ENCODE data around the gene OR10AG1.

OR10AG1 gene, protein sequence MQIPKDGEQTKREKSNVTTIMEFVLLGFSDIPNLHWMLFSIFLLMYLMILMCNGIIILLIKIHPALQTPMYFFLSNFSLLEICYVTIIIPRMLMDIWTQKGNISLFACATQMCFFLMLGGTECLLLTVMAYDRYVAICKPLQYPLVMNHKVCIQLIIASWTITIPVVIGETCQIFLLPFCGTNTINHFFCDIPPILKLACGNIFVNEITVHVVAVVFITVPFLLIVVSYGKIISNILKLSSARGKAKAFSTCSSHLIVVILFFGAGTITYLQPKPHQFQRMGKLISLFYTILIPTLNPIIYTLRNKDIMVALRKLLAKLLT

DNA sequence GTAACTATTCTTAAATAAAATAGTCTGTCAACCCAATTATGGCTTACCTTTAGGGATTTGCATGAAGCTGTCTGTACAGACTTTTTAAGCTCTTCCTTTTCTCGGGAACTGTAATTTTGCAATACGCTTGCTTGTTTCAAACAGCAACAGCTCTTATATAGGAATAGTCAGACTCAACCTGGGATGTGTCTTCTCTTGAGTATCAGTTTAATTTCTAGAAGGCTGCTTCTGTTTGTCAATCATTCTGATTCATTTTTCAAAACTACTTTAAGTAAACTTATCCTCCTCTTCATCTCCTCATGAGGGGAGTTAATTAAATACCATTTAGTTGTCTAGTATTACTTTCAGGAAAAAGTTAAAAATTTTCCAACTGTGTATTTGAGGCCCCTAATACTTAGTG, at the start of gene OR10AG1:
TSS of gene OR10AG1 (minus strand) at position 101 of the 400 bp plus-strand sequence. CDS start at position 63, 38 bp downstream.
- no peak for DNase-seq

DNA sequence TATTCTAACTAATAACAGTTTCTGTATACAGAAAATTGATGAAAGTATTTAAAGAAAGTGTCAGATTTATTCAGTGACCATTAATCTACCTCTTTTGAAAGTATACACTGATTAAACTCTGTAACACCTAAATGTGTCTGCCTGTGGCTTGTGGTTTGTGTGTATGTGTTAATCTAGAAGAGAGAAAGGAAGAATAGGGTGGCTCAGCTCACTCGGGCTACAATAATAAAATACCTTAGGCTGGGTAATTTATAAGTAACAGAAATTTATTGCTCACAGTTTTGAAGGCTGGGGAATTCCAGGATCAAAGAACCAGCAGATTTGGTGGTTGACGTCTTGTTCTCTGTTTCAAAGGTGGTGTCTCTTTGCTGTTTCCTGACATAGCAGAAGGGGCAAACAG, 44.1 kb upstream of the OR10AG1 start:
- no peak for DNase-seq

DNA sequence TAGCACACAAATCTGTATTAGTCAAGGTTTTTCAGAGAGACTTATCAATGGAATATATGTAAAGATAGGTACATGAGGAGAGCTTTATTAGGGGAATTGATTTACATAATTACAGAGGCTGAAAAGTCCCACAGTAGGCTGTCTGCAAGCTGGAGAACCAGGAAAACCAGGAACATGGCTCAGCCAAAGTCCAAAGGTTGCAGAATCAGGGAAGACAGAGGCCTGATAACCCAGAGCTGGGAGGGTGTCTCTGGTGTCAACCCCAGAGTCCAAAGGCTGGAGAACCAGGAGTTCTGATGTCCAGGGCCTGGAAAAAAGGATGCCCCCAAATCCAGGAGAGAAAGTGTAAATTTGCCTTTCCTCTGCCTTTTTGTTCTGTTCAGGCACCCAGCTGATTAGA, 41.0 kb upstream of the OR10AG1 start:
- no peak for DNase-seq

DNA sequence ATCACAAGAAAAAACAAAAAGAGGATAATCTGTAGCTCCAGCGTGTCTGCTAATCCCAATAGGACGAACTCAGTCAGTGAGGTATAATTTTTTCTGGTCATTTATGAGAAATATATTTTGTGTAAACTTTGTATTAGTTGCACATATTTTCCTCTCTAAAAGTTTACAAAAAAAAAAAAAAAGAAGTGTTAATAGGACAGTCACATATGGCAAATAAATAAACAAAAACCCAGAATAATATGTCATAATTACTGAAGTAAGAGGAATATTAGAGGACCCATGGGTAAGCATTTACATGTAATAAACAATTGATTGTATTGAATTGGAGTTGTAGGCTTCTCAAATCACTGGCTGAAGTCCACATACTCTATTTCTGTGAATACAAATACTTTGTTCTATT, 24.8 kb upstream of the OR10AG1 start, which contains the start of gene OR5F1:
TSS of gene OR5F1 (minus strand) at position 101 of the 400 bp plus-strand sequence. CDS start at position 101, 0 bp downstream.
- no peak for DNase-seq

DNA sequence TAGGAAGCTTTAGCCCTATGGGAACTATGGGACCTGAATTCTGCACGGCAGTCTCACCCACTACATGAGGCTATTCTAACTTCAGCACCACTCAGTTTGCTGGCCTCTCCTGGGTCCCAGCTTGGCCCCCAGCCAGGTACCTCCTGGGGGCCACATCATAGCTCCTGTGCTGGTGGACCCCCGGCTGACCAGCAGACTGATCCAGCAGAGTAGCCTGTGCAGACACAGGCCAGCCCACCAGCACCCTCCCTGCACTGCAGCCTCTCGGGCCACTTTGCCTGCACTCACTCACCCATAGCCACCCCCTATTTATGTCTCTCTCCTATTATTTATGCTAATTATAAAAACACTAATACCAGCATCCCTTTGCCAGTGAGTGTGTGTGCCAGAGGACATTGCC, 1.2 kb upstream of the OR10AG1 start:
- DNase-seq = no peak

DNA sequence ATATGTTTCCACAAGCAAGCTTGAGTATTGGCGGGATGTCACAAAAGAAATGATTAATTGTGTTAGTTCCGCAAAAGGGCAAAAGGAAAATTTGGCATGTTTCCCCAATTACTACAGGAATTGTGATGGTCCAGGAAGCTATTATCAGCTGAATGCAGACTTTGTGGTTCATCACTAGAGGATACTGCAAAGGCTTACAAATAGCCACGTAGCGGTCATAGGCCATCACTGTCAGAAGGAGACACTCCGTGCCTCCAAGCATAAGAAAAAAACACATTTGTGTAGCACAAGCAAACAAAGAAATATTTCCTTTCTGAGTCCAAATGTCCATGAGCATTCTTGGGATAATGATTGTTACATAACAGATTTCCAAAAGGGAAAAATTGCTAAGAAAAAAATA, 1.8 kb downstream of the OR10AG1 start:
- DNase-seq = no peak

DNA sequence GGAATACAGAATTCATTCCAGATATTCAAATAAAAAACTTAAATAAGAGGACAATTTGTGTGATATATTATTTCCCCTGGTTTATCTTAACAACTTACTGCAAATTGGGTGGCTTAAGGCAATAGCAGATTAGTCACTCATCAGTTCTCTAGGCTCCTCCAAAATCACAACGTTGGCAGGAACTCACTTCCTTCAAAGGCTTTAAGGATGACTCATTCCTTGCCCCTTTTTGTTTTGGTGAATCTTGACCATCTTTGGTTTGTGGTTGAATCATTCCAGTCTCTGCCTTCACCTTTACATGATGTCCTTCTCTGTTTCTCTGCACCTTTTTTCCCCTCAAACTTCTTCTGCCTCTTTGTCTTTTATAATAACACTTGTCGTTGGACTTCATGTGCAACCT, 3.4 kb downstream of the OR10AG1 start:
- no peak for DNase-seq

DNA sequence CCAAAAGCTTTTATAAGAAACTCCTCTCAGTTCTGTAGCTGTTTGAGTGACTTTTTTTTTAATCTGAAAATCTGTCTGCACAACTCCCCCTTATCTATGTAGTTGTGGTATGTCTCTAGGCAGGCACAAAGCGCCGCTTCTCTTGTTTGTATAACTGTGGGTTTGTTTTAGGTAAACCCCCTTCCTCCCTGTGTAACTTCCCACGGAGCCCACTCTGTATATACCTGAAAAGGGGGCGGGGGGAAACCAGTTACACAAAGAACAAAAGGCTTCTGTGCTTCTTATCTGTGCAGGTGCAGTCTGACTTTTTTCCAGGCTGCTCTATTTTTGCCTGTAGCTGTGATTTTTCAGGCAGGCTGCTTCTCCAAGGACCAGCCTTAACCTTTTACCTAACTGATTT, 13.2 kb downstream of the OR10AG1 start:
- no peak for DNase-seq

DNA sequence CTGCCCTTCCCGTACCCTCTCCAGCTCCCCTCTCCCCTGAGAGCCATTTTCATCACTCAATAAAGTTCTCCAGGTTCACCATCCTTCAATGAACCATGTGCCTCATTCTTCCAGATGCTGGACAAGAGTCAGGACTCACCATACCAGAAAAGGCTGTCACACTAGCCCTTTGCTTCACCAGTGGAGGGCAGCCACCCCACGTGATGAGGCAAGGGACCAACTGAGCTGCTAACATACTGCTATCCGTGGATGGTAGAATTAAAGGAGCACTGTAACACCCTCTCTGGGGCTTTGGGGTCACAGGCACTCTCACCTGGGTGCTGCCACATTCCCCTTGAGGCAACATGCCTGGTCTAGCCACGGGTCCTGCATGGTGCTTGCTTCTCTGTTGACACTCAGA, 20.4 kb downstream of the OR10AG1 start:
- no peak for DNase-seq

DNA sequence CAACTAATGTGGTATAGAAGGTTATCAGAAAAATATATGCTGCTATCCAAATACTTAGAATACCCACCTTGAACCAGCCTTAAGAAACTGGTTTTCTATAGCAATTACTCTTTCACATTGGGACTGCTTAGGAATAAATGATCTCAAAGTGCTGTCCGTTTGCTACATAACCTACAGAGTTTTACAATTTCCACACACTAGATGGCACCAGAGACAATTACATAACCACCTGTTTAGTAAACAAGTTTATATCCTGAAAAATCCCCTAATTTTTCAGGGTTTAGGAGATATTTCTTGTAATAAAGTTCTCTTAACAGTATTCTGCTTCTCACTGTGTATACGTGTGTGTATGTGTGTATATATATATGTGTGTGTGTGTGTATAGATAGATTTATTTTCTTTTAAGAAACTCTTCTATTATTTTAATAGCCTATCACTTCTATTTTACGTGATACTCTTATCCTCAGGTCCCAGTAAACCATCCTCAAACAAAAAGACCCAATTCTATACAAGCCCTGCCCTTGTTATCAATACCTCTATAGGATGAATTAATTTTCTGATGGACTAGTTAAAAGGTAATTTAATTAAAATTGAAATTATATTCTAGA, 26.9 kb downstream of the OR10AG1 start:
- peak; percentile 18 to 41 for DNase-seq

DNA sequence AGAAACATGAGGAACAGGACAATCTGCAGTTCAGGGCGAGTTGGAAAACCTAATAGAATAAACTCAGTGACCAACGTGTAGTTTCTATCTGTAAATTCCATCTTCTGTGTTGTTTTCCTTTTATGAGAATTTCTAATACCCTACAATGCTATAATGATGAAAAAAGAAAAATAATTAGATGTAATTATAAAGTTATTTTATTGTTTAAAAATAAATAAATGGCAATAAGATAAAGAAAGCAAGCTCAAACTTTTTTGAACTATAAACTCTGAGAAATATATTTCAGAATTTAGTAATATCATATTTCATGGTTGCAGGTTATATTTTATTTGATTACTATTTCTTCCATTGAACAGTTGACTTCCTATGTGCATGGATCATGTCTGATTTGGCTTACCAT, 33.4 kb downstream of the OR10AG1 start, which contains the start of gene OR5I1:
TSS of gene OR5I1 (minus strand) at position 101 of the 400 bp plus-strand sequence. CDS start at position 101, 0 bp downstream.
- DNase-seq = no peak

DNA sequence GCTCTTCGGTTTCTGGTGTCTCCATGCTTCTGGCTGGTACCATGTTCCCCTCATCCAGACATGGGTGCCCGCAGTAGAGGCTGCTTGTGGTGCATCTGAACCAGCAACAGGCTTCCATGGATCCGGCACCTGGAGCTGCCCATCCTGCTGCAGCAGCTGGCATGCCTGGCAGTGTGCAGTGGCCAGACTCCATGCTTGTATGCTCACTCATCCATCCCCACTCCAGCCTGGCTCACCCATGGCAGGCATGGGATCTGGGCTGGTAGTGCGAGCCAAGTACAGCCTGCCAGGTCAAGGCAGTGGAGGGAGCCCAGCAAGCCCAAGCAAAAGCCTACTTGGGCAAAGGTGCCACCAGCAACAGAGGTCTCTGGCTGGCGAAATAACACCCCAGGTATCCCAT, 49.2 kb downstream of the OR10AG1 start:
- no peak for DNase-seq
